GM12891 (cell line): ENCODE data around the gene NUBP1.

Experiments used
- POLR2A ChIP-seq: IDR thresholded peaks from 2 replicates; pipeline ENCODE4 v1.6.1; 2011; ENCODE audit warnings: low read depth, low read length, control low read depth
- POLR2AphosphoS5 ChIP-seq: IDR thresholded peaks from 2 replicates; pipeline ENCODE4 v1.6.1; 2011; ENCODE audit warnings: low read depth, low read length, control low read depth
- POU2F2 ChIP-seq: IDR thresholded peaks from 2 replicates; pipeline ENCODE4 v1.6.1; 2011; ENCODE audit warnings: low read depth, mild to moderate bottlenecking, control low read depth, low read length, moderate library complexity
- SPI1 ChIP-seq: IDR thresholded peaks from 2 replicates; pipeline ENCODE4 v1.6.1; 2011; ENCODE audit warnings: low read depth, low read length, control low read depth
- TAF1 ChIP-seq: IDR thresholded peaks from 2 replicates; pipeline ENCODE4 v1.6.1; 2011; ENCODE audit warnings: low read depth, low read length, control low read depth

- TF ChIP-seq POLR2A (no peak), POLR2AphosphoS5 (no peak), SPI1 (no peak), TAF1 (no peak), POU2F2 (peak; percentile 96)
Observed at GRCh38 chr16:10787304-10787703, 43.7 kb downstream of the NUBP1 start.
